Thymus (tissue), 11 donors: ENCODE results near the gene PLA2G2D. TPM values are rescaled to one million over a fixed set of nuclear protein-coding genes. Genes with fewer than 3 reads are reported as not detected.

Experiments used
- DNase-seq, 9 donors: peaks; one replicate each; pipeline ENCODE4 v3.0.0-alpha.2; 2013; ENCODE audit warnings: low spot score in 9 of 9, low read depth in 6 of 9, missing footprints in 1 of 9
- H3K27ac ChIP-seq, 2 donors: one replicate each; pipeline ENCODE4 v1.5.1; 2013; ENCODE audit warnings: control low read depth in 1 of 2, low read depth in 1 of 2, low read length in 1 of 2, mild to moderate bottlenecking in 1 of 2, moderate library complexity in 1 of 2
- H3K27me3 ChIP-seq, 2 donors: one replicate each; pipeline ENCODE4 v1.5.1; 2013; ENCODE audit warnings: low read length in 1 of 2; ENCODE audit not compliant: control insufficient read depth in 2 of 2, insufficient read depth in 1 of 2
- H3K36me3 ChIP-seq, 2 donors: one replicate each; pipeline ENCODE4 v1.5.1; 2013; ENCODE audit warnings: low read length in 1 of 2, mild to moderate bottlenecking in 1 of 2, moderate library complexity in 1 of 2; ENCODE audit not compliant: control insufficient read depth in 2 of 2, insufficient read depth in 2 of 2
- H3K4me1 ChIP-seq, 2 donors: one replicate each; pipeline ENCODE4 v1.5.1; 2013; ENCODE audit warnings: low read length in 2 of 2; ENCODE audit not compliant: control insufficient read depth in 2 of 2, insufficient read depth in 2 of 2
- H3K4me3 ChIP-seq, 2 donors: one replicate each; pipeline ENCODE4 v1.5.1; 2013; ENCODE audit warnings: low read length in 2 of 2, control low read depth in 1 of 2, mild to moderate bottlenecking in 1 of 2
- H3K9me3 ChIP-seq, 2 donors: one replicate each; pipeline ENCODE4 v1.5.1; 2013; ENCODE audit warnings: low read length in 1 of 2, mild to moderate bottlenecking in 1 of 2; ENCODE audit not compliant: control insufficient read depth in 2 of 2, insufficient read depth in 1 of 2
- WGBS: extraction: QIAGEN DNeasy Blood & Tissue Kit; methylation state at CpG from one replicate; pipeline ENCODE4 v1.1.7; 2013; 5-methylcytosine and 5-hydroxymethylcytosine counted together
- polyA plus RNA-seq: library from polyadenylated mRNA; stranded (reverse); fragments of 200-250 nt; gene quantifications from one replicate; pipeline ENCODE4 v1.2.3, GENCODE V29; 2013
- total RNA-seq: library from RNA; stranded (reverse); fragments of 120-200 nt; gene quantifications from one replicate; pipeline ENCODE4 v1.2.4, GENCODE V29; 2013
- donor health status: healthy.

PLA2G2D gene
- total and polyA plus RNA-seq, 2 donors = 0.52 to 1.6 TPM

DNA sequence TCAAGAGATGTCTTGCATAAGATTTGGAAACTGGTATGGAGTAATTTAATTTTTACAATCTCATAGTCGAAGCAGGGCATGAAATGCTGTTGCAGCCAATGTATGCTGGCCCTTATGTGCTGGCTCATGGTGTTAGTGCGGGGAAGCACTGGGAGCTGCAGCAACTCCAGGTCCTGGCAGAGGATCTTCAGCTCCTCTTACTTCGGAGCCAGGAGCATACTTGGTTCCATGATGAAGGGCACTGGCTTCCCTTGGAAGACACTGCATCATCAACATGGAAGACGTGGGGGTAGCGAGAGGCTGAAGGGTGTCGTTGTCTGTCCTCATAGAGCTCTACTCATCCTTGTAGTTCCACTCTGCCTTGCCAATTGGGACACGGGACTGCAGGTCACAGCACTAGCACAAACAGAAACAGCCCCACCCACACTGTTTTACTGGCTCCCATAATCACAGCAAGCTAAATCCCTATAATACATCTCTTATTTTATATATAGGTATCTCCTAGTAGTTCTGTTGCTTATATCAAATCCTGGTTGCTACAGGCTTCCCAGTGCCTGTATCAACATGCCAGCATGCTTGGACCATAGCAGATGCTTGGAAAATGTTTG lies 22.4 kb downstream of the PLA2G2D start:
- H3K27me3 ChIP-seq = no peaks in the 10 kb centered on the region
- H3K4me3 ChIP-seq = no peak overlapping the region
- DNase-seq = no peak
- H3K36me3 ChIP-seq = no peaks in the 10 kb centered on the region
- 91% methylated on average over 7 of the region's 7 CpGs for WGBS
- H3K27ac ChIP-seq = no peak overlapping the region
- H3K9me3 ChIP-seq = no peaks in the 10 kb centered on the region
- H3K4me1 ChIP-seq = no peaks in the 10 kb centered on the region

DNA sequence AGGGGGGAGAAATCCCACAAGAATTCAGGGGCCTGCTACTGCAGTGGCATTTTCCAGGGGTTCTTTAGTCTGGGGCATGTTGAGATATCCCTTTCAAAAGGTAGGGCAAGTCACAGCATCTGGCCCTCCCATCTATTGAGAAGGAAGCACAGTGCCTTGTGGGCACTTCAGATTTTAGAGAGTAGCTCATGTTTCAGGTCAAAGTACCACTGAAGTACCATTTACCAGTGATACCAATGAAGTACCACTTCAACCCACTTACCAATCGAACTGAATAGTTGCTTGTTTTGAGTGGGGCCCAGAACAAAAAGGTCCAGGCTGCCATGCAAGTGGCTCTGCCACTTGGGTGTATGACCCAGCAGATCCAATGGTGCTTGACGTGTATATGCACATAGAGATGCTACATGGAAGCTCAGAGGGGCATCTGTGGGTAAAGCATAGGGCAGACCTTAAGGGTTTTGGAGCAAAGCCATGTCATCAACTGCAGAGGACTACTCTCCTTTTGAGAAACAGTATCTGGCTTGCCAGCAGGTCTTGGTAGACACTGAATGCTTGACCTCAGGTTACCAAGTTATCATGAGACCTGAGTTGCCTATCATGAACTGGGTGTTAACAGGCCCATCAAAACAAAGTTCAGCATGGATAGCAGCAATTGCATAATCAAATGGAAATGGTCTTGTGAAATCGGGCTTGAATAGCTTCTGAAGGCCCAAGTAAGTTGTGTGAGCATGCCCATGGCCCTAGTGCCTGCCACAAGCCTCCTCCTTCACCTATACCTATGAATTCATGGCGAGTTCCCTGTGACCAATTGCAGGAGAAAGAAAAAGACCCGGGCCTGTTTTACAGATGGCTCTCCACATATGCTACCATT lies 23.5 kb downstream of the PLA2G2D start:
- Histone ChIP-seq H3K9me3 (no peaks in the 10 kb centered on the region), H3K27ac (no peak overlapping the region), H3K4me1 (no peaks in the 10 kb centered on the region), H3K4me3 (no peak overlapping the region), H3K27me3 (no peaks in the 10 kb centered on the region), H3K36me3 (no peaks in the 10 kb centered on the region)
- no peak for DNase-seq
- WGBS = 86% methylated on average over 5 of the region's 5 CpGs

DNA sequence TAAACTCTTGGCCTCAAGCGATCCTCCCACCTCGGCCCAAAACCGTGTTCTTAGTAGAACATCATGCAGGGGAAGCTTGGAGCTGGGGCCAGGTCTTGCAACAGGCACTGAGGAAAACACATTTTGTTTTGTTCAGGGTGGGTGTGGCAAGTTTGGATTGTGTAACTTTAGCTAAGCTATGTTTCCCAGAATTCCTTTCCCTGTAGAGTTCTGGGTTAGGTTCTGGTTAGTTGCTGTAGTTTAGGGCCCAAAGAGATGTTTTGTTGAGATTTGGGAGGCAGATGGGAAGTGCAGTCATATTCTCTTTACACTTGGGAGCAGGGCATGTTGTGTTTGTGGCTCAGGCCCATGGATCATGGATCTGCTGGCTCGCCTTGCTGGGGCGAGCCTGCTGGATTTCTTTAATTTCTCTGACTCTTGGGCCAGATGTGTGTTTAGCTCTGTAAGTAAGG lies 25.4 kb downstream of the PLA2G2D start:
- Histone ChIP-seq H3K27ac (no peak overlapping the region), H3K36me3 (no peaks in the 10 kb centered on the region), H3K4me1 (no peaks in the 10 kb centered on the region), H3K27me3 (no peaks in the 10 kb centered on the region), H3K4me3 (no peak overlapping the region), H3K9me3 (no peaks in the 10 kb centered on the region)
- 93% methylated on average over 5 of the region's 5 CpGs for WGBS
- DNase-seq = no peak

DNA sequence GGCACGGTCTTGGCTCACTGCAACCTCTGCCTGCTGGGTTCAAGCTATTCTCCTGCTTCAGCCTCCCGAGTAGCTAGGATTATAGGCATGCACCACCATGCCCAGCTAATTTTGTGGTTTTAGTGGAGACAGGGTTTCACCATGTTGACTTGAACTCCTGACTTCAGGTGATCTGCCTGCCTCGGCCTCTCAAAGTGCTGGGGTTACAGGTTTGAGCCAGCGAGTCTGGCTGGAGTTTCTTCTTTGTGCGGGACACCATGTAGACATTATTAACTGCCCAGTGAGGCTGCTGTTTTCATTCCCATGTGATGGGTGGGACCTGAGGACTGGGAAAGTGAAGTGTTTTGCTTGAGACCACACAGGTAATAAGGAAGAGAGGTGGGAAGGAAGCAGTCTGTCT lies 26.0 kb downstream of the PLA2G2D start:
- Histone ChIP-seq H3K4me1 (no peaks in the 10 kb centered on the region), H3K4me3 (no peak overlapping the region), H3K36me3 (no peaks in the 10 kb centered on the region), H3K27me3 (no peaks in the 10 kb centered on the region), H3K9me3 (no peaks in the 10 kb centered on the region), H3K27ac (no peak overlapping the region)
- WGBS = 93% methylated on average over 5 of the region's 5 CpGs
- no peak for DNase-seq

DNA sequence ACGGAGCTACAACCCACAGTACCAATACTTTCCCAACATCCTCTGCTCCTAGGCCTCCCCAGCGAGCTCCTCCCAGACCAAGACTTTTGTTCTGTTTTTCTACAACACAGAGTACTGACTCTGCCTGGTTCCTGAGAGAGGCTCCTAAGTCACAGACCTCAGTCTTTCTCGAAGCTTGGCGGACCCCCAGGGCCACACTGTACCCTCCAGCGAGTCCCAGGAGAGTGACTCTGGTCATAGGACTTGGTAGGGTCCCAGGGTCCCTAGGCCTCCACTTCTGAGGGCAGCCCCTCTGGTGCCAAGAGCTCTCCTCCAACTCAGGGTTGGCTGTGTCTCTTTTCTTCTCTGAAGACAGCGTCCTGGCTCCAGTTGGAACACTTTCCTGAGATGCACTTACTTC lies 28.7 kb downstream of the PLA2G2D start:
- Histone ChIP-seq H3K27me3 (no peaks in the 10 kb centered on the region), H3K36me3 (no peaks in the 10 kb centered on the region), H3K4me3 (no peak overlapping the region), H3K4me1 (no peaks in the 10 kb centered on the region), H3K27ac (no peak overlapping the region), H3K9me3 (no peaks in the 10 kb centered on the region)
- no peak for DNase-seq
- 96% methylated on average over 6 of the region's 6 CpGs for WGBS

DNA sequence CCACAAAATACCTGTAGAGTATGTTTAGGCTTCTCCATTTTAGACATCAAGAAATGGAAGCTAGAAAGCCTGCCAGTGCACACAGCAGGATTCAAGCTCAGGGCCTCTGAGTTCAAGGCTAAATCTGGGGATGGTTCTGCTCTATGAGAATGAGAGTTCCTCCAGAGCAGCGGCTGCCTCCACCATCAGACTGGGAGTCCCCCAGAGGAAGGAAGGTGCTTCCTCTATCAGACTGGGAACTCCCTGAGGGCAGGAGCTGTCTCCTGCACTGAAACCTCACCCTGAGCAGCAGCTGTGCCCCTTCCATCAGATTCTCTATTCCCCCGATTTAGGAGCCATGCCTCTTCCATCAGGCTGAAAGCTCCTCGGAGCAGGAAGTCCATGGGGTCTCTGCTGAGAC lies 29.2 kb downstream of the PLA2G2D start:
- 92% methylated on average over 3 of the region's 3 CpGs for WGBS
- DNase-seq = no peak
- Histone ChIP-seq H3K4me1 (no peaks in the 10 kb centered on the region), H3K9me3 (no peaks in the 10 kb centered on the region), H3K27ac (no peak overlapping the region), H3K4me3 (no peak overlapping the region), H3K36me3 (no peaks in the 10 kb centered on the region), H3K27me3 (no peaks in the 10 kb centered on the region)

DNA sequence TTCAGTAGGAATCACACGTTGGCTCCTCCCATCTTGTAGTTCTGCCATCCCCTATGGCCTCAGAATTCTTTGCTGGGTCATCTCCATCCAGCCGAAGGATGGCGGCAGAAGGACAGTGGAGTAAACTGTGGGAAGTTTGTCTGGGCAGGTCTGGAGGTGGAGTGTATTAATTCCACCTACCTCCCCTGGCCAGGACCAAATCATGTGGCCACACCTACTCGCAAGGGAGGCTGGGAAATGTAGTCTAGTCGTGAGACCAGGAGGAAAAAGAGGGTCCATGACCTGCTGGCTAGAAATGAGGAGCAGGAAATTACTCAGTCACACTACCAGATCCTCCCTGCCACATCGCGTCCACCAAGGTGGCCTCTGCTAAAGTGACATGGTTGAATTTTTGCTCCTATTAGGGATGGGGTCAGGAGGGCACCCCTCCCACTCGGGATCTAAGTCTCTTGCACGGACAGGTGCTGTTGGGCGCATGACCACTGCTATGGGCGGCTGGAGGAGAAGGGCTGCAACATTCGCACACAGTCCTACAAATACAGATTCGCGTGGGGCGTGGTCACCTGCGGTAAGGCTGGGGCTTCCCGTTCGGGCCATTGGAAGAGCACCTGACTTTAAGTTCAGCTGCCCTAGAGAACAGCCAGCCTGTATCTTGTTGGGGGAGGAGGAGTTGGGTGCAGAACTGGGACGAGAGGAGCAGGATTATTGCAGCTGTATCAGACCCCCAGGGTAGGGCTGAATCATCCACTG lies 29.8 kb downstream of the PLA2G2D start:
- 89% methylated on average over 19 of the region's 19 CpGs for WGBS
- H3K27me3 ChIP-seq = no peaks in the 10 kb centered on the region

DNA sequence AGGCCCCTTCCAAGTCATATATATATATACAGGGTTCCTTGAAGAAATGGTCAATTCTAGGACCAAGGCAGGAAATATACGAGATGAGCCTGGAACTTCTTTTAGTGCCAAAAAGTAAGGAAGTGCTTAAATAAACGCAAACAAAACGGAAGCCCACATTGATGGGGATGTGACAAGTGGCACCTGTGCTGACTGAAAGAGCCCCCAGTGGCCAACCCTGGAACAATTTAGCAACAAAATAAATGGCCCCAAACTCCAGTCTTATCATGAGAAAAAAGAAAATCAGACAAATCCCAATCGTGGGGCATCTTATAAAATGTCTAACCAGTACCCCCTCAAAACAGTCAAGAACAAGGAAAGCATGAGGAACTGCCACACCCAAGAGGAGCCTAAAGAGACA lies 31.7 kb downstream of the PLA2G2D start:
- WGBS = 61% methylated on average over 4 of the region's 4 CpGs

More for the DNA sequence above, 29.8 kb downstream of the PLA2G2D start:
- Histone ChIP-seq H3K4me3 (no peak overlapping the region), H3K4me1 (no peaks in the 10 kb centered on the region), H3K36me3 (no peaks in the 10 kb centered on the region), H3K27ac (no peak overlapping the region), H3K9me3 (no peaks in the 10 kb centered on the region)
- no peak for DNase-seq

DNA sequence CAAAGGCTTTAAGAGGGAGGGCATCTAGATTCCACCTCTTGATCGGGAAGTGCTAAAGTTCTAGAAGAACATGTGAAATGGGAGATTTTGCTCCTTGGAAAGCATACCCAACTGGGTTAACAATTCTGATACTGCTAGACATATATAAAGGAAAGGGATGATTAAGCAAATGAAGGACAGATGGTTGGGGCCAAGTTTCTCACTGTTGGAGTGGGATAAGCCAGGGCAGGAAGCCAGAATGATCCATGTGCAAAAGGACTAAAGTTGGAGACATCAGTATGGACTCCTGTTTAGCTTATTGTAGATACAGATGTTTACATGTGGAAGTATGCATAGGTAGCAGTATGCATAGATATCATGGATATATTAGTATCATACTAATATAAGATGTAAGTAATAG lies 32.5 kb downstream of the PLA2G2D start:
- WGBS = 99% methylated on average over 1 of the region's 1 CpG

More for the DNA sequence above, 31.7 kb downstream of the PLA2G2D start:
- H3K9me3 ChIP-seq = no peaks in the 10 kb centered on the region
- no peak overlapping the region for H3K27ac ChIP-seq
- no peaks in the 10 kb centered on the region for H3K4me1 ChIP-seq
- no peak for DNase-seq
- no peak overlapping the region for H3K4me3 ChIP-seq
- H3K27me3 ChIP-seq = no peaks in the 10 kb centered on the region
- H3K36me3 ChIP-seq = no peaks in the 10 kb centered on the region

More for the DNA sequence above, 32.5 kb downstream of the PLA2G2D start:
- H3K27ac ChIP-seq = no peak overlapping the region
- no peaks in the 10 kb centered on the region for H3K4me1 ChIP-seq
- no peak overlapping the region for H3K4me3 ChIP-seq
- H3K36me3 ChIP-seq = no peaks in the 10 kb centered on the region
- DNase-seq = no peak
- H3K9me3 ChIP-seq = no peaks in the 10 kb centered on the region
- no peaks in the 10 kb centered on the region for H3K27me3 ChIP-seq
